Fibroblast of skin of back (primary cell): ENCODE results near the gene ACAP3.
"Not testable (repeated sequence)": the region's sequence is repeated elsewhere in the genome, so short reads cannot be mapped to it uniquely, and the experiment has no call there.

ENCODE experiments used
- DNase-seq: peaks from one replicate; pipeline ENCODE4 v3.0.0-alpha.2; 2013

The ACAP3 gene

DNA sequence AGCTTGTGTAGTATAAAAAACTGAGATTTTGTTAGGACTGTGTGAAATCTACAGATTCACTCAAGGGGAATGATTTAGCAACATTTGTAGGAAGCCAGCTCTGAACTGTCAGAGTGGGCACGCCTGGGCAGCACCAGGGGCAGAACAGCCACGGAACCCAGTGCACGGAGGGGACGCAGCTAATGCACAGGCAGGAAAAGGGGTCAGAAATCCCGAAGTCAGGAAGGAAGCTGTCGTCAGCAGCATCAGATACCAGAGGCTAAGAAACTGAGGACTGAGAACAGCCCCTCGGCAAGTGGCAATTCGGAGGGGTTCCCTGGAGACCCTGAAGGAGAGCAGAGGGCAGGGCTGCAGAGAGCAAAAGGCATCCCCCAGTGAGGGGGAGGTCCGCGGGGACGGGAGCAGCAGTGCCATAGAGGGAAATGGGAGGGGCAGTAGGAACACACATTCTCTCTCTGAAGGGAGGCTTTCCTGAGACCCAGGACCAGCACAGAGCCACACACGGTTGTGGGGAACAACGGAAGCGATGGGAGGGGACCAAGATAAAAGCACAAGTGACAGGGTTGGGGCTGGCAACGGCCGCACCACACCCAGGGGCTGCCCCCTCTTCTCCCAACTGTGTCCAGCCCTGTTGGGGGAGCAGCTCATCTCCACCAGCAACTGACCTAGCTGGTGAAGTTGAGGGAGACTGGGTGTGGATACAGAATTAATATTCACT, 46.7 kb downstream of the ACAP3 start:
- no peak for DNase-seq

DNA sequence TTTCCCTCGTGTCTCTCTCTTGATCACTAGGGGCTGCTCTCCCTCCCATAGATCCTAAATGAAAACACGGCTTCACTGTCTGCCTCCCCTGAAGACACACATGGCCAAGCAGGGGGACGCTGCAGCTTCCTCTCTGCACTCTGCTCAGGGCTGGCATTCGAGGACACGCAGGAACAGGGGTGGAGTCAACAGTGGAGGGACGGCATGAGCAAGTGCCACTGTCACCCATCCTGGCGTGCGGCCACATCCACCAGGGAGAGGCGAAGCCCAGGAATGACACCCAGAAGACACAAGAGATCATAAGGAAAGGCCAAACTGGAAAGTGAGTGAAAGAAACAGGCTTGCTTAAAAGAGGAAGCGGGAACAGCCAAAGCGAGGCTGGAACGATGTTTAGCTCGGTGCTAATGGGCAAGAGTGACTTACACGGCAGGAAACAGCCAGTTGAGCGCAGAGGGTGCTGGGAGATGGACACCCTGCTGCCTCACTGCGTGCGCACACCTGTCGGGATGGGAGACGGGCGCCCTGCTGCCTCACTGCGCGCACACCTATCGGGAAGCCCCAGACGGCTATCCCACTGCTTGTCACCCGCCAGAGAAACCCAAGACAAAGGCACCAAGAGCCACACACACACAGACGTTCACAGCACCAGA, 47.7 kb downstream of the ACAP3 start:
- DNase-seq, result peak; percentile 75

DNA sequence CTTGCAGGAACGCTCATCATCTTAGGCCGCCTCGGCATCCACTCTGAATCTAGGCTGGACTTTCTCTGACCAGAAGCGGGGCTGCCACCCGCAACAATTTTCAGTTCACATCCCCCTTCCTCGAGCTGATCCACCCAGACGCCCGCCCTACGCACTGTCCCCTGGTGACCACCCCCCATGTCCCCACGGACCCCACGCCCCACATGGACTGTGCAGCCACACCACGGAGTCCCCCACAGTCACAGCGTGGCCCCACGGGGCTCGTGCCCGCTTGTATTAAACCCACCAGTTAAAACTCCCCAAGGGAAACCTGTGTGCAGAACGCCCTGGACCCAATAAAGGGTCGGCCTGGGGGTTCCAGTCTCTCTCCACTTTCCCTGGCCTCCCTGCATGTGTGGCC, 48.2 kb downstream of the ACAP3 start:
- no peak for DNase-seq

DNA sequence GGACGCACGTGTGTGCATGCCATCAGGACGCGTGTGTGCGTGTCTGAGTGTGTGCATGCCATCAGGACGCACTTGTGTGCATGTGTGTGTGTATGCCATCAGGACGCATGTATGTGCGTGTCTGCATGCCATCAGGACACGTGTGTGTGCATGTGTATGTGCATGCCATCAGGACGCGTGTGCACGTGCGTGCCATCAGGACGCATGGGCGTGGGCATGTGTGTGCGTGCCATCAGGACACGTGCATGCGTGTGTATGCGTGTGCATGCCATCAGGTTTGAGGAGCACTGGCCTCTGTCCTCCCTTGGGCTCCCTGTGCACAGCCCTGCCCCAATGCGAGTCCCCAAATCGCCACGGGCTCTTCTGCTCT, 48.6 kb downstream of the ACAP3 start:
- no peak for DNase-seq

DNA sequence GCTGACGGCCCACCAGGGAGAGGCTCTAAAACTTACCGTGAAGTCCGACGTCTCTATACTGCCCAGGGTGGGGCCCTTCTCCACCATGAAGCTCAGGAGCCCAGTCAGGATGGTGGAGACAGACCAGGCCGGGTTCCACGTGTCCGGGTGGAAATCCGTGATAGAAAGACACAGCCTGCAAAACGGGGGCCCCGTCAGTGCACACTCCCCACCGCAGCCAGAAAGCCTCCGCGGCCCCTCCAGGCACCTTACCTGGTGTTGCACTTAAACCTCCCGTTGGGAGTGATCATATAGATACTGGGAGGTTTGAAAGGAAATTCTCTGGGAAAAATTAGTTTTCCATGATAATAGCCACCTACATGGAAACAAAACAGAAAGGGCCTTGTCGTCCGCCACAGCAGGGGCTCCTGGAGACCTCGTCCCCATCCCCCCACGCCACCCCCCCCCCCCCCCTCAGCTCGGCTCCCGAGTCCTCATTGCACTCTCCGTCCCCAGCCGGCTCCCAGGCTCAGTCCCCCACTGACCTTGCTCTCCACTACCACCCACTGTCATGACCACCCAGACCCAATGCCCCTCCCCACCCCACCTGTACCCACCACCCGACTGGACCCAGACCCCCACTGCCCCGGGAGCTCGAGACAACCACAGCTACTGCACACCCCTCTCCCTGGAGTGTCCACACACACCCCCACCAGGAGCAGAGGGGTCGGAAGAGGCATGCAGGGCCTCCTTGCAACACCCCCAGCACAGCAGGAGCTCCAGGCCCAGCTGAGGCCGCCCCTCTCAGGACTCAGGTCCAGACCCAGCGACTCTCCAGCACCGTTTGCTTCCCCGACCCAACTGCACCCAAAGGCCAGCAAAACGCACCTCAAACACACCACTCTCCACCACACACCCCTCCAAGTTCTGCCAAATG, 50.5 kb downstream of the ACAP3 start:
- DNase-seq, result no peak

DNA sequence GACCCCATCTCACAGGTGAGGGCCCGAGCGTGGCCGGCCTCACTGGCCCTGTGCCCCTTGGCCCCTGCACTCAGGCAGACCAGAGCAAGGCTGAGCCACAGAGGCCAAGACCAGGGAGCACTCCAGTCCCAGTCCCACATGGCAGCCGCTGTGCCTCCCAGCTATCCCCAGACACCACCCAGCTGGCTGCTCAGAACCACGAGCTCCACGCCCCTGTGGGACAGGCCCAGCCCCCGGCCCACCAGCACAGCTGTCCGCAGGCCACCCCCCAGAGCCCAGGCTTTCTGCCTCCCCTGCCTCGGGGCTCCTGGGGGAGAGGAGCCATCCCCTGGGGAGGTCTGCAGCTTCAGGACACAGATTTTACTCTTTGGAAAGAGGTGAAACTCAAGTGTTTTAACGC, 52.1 kb downstream of the ACAP3 start:
- DNase-seq, result no peak

DNA sequence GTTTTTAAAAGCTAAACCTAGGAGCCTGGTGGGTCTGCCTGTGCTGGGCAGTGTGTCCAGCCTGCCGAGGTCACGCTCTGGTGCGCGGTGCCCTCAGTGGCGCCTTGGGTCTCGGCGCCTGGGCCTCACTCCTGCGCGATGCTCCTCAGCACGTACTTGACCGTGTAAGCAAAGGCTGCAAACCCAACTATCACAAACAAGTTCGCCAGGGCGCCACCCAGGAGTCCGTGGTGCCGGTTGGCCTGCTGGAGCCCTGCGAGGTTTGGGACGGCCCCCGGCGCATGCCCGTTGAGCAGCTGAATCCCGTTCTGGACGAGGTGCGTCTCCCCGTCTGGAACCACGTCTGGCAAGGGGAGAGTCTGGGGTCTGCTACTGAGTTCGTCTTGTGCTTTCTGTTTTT, 52.7 kb downstream of the ACAP3 start:
- no peak for DNase-seq

DNA sequence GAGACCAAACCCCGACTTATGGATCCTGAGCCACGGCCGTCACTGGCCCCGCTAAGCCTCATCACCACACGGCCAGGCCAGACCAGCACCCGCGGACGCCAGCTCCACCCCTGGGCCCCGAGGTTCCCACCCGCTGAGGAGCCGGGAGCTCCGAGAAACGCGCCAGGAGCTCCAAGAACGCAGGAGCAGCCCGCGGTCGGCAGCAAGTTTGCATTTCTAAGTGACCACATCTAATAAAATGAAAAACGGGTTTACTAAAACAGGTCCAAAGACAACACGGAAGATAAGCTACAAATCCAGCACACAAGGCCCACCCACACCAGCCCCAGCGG, 53.1 kb downstream of the ACAP3 start:
- no peak for DNase-seq

DNA sequence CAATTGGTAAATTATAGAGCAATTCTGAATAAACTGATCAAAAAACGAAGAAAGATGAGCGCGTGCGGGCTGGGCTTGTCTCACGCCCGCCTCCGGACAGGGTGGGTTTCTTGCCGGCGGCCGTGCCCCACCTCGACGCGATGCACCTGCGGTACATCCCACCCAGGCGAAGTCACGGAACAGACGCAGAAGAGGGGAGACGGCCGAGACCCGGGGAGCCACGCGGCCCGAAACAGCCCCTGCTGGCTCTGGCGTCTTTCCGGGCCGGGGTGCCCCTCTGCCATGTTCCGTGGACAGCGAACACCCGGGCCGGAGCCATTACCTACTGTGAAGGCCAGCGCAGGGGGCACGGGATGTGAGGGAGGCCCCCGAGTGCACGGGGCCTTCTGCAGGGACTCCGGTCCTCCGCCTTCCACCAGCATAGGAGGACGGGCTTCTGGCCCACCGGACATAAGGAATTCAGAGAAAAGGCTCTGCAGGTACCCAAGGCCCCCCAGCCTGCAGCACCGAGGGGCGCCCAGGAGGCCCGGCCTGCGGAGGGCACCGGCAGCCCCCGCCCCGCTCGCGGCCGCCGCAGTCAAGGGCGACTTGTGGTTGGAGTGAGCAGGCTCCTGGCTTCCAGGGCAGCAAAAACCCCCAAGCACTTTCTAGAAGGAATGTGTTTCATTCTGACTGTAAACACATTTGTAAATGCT, 53.6 kb downstream of the ACAP3 start:
- DNase-seq, result no peak

DNA sequence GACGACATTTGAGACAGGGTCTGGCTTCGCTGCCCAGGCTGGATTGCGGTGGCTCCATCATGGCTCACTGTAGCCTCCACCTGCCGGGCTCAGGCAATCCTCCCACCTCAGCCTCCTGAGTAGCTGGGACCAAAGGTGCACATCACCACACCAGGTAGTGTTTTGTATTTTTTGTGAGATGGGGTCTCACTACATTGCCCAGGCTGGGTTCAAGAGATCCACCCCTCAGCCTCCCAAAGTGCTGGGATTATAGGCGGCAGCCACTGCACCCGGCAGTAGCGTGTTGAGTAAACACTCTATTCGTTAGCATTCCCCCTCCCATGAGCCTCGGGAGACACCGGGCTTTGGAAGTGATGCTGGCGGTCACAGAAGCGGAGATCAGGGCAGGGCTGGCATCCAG, 54.4 kb downstream of the ACAP3 start:
- no peak for DNase-seq

DNA sequence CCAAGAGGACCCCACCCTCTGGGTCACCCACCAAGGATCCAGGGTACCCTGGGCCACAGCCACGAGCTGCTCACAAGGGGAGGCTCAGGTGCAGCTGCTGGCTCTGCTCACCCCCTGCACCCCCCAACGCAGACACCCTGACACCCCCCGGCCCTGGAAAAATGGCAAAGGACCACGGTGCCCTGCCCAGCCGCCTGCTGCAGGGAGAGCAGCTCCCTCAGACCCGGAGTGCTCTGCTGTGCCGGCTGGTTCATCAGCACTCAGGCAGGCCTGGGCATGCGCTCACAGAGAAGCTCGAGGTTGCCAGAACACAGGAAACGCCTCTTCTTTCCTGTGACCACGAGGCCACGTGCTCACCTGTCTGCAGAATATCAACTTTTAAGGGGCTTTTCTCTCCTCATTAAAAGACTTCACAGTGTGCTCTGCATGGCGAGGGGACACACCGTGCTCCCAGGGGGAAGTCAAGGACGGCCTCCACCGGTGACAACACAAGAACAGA, 56.9 kb downstream of the ACAP3 start:
- no peak for DNase-seq

DNA sequence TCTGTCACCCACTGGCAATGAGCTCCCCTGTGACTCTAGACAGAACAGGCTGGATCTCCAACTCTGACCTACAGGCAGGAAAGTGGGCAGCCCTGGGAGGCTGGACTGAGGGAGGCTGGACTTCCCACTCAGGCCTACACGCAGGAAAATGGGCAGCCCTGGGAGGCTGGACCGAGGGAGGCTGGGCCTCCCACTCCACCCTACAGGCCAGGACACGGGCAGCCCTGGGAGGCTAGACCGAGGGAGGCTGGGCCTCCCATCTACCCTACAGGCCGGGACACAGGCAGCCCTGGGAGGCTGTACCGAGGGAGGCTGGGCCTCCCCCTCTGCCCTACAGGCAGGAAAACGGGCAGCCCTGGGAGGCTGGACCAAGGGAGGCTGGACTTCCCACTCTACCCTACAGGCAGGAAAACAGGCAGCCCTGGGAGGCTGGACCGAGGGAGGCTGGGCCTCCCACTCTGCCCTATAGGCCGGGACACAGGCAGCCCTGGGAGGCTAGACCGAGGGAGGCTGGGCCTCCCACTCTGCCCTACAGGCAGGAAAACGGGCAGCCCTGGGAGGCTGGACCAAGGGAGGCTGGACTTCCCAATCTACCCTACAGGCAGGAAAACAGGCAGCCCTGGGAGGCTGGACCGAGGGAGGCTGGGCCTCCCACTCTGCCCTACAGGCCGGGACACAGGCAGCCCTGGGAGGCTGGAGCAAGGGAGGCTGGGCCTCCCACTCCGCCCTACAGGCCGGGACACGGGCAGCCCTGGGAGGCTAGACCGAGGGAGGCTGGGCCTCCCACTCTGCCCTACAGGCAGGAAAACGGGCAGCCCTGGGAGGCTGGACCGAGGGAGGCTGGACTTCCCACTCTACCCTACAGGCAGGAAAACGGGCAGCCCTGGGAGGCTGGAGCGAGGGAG, 59.5 kb downstream of the ACAP3 start:
- not testable (repeated sequence) for DNase-seq

DNA sequence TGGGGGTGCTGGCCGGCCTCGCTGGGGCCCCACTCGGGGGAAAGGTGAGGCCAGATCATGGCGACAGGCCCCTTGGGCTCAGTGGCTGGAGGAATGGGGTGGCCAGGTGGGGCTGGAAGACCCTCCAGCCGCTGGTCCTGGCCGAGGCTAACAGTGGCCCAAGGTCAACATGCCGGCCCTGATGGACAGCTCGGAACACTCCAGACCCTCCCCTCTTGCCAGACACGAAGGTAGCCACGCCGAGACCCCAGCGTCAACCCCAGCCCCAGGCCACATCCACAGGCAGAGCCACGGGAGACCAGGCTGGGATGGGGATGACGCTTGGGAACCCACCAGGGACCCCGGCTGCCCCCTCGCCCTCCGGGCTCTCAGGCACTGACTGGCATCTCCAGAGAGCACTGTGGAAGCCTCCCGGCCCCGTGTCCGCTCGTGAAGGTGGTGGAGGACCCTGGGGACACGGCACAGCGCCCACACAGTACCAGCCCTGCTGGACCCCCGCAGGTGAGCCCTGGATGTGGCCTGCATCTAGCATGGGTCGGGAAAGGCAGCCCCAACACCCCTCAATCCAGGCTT, 60.3 kb downstream of the ACAP3 start:
- DNase-seq, result no peak

DNA sequence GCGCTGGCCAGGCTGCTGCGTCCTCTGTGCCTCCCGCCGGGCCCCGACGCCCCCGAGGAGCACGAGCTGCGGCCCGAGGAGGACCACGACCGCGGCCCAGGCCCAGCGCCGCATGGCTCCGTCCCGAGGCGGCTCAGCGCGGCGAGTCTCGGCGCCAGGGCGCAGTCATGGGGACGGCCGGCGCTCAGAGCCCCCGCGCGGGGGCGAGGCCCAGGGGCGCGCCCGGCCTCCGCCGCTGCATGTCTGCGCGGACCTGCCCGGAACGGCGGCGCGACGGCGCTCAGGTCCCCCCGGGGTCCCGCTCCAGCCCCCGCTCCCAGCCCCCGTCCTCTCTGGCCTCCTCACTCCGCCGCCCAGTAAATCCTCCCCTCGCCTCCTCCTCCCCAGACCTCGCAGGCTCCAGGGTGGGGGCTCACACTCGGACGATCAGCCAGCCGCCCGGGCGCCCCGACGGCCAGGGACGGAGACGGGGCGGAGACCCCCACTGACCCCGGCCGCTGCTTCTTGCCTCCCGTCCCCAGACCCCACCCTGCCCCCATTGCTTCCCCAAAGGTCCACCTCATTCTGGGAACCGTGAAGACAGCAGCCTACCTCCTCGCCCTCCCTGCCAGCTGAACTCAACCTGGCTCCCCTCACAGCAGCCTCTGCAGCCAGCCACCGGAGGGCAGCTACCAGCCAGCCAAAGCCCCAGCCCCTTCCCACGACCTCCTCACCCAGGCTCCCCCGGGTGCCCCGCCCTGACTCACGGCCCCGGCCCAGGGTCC, 61.0 kb downstream of the ACAP3 start, which contains the start of gene C1QTNF12:
Gene C1QTNF12, minus strand, starts transcription at position 146 of the 764 bp plus-strand sequence. Its CDS starts 32 bp downstream, at position 114.
- DNase-seq, result no peak

DNA sequence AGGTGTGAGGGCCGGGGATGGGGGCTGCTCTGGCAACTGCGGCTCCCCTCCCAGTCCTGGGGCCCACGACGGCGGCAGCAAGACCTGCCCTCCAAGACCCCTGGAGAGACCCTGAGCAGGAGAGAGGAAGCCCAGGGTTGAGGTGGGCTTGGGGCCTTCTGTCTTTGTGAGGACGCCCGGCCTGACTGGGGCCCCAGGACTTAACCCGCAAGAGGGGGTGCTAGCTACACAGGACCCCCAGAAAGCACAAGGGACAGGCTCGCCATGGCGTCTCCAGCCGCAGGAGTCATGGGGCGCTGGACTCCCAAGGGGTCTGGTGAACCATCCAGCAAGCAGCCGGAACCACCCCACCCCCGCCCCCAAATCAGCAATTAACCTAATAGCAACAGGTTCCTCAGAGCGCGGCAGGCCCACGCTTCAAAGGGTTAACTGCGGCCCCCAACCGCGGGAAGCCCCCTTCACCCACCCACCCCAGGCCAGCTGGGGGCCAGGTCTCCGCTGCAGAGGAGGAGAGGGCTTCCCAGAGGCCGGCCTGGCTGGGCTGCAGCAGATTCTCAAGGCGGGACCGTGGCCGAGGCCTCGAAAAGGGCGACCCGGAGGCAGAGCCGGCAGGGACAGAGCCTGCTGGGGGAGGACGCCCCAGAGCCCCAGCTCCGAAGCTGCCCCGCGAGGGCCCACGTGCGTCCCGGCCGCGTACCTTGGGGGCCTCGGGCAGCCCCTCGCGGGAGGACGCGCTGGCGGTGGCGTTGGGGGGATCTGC, 61.7 kb downstream of the ACAP3 start:
- DNase-seq, result no peak

DNA sequence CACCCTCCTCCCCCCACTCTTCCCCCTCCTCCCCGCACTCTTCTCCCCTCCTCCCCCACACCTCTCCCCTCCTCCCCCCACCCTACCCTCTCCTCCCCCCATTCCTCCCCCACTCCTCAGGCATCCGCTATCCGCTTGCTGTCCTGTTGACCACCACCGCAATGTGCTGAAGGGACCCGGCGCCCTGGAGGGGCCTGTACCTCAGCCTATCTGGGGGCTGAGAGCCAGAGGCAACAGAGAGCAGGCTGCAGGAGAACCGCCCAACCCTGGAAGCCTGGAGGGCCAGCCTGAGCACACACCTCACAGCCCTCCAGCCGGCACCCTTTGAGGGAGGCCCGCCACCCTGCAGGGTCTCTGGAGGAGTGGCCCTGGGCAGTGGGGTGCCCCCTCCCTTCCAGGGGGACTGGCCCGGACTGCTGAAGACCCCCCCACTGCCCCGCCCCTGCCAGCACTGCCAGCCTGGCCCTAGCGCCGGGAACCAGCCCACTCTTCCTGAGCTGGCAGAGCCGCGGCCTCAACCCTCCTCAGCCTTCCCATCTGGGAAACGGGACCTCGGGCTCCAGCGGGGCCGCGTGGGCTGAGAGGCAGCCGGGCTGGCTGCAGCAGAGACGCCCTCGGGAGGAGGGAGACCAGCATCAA, 62.4 kb downstream of the ACAP3 start:
- DNase-seq, result no peak

DNA sequence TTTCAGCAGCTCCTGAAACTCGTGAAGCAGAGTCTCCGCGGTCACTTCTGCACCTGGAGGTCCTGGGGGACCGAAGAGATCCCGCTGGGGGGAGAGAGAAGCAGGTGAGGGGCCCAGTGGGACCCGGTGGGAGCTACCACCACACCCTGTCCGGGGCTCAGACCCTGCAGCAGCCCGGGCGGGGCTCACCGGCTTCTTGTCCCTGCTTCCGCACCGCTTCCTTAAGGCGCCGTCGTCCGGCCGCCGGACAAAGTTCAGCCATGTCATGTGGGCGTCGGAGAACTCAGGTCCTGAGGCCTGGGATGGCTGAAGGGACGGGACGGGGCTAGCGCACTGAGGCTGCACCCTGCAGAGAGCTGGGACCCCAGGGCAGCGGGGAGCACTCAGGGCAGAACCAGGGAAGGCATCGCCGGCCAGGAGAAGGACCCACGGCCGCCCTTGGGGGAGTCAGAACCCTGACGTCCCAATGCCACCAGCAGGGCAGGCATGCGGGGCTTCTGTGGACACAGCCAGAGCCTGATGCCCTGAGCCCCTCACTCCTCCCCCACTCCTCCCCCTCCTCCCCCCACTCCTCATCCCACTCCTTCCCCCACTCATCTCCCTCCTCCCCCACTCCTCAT, 63.4 kb downstream of the ACAP3 start:
- no peak for DNase-seq

DNA sequence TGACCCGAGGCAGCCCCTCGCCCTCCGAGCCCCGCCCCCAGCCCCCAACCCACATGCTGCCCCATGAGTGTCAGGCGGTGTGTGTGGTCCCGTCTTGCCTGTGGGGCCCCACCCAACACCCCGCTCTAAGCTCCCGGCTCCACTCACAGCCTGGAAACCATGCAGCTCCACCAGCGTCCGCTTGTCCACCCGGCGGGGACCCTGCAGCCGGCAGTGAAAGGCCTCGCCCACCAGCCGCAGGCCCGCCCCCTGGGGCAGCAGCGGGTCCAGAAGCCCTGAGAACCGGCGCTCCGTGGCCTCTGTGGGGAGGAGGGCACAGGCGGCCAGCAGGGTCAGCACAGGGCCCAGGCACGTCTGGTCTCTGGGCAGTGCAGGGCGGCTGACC, 63.9 kb downstream of the ACAP3 start:
- DNase-seq, result no peak

DNA sequence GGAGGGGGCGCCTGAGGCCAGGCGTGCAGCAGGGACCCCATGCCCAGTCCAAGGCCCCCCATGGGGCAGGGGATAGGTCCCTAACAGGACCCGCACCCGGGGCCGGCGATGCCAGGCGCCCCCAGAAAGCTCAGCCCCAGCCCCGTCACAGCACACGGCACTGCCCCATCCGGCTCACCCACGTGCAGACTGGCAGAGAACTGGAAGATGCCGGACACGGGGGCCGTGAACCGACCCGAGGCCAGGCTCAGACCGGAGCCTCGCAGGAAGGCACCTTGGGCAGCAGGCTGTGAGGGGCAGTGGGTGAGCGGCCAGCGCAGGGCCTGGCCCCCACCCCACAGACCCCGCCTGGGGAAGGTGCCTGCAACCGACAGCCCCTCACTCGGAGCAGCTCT, 64.5 kb downstream of the ACAP3 start:
- DNase-seq, result no peak
